ENCODE measurements around the gene MFNG.
"Not testable (repeated sequence)": the region's sequence is repeated elsewhere in the genome, so short reads cannot be mapped to it uniquely, and the experiment has no call there.

Gene MFNG

DNA sequence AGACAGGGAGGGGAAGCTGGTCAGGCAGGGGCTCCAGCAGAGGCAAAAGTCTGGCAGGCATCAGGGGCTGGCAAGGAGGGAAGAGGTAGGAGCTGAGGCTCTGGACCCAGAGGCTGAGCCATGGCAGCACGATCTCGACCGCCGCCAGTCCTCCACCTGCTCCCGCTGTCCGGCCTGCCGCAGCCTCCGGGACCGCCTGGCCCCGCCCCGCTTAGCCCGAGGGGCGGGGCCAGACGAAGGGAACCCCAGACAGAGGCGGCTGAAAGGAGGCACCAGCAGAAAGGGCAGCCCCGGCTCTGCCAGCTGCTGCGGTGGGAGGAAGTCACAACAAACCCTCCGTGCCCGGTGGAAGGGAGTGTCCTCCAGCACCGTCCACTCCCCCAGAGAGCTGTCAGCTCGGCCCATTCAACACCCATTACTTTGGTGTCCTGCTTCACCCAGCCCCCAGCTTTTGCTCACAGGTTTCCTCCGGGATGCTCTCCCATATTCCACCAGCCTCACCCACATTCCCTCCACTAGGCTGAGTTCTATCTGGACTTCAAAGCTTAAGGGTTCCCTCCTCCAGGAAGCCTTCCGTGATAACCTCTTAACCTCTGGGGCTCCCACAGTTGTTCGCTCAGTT, at the start of gene MFNG:
Gene MFNG (minus strand): TSS at position 161 of the 622 bp plus-strand sequence. CDS start 207 bp downstream, outside the sequence.
- peak; percentile 84 for DNase-seq

DNA sequence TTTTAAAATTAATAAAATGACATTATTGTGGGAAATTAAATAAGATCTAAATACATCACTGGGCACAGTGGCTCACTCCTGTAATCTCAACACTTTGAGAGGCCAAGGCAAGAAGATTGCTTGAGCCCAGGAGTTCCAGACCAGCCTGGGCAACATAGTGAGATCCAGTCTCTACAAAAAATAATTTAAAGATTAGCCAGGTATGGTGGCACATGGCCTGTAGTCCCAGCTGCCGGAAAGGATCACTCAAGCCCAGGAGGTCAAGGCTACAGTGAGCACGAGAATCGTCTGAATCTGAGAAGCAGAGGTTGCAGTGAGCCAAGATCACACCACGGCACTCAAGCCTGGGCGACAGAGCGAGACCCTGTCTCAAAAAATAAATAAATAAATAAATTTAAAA, 49.0 kb upstream of the MFNG start:
- no peak for DNase-seq

- DNase-seq = no peak
These were observed 48.3 kb upstream of the MFNG start for GRCh38 chr22:37534445-37534844.

GRCh38 chr22:37533995-37534394, 47.8 kb upstream of the MFNG start:
- no peak for DNase-seq

DNA sequence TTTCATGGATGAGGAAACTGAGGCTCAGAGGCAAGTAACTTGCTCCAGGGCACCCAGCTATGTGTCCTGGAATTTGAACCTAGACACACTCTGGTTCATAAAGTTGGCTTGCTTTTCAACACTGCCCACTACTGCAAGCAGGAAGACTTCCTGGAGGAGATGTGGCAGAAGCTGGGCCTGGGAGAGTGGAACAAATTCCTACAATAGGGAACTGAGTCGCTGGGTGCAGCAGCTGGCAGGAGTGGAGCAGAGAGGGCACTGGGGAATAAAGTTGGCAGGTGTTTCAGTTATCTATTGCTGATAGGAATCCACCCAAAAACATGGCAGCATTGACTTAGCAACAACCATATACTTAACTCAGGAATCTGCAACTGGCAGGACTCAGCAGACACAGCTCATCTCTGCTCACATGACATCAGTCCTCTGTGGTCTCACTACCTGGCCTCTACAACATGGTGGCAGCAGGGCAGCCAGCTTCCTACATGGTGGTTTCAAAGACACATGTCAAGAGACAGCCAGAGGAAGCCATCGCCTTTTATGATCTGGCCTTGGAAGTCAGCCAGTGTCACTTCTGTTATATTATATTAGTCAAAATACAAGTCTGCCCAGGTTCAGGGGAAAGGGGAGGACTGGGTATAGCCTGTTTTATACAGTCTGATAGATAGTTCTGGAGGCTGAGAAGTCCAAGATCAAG, 43.6 kb upstream of the MFNG start:
- no peak for DNase-seq

- not testable (repeated sequence) for DNase-seq
These were observed 41.8 kb upstream of the MFNG start for GRCh38 chr22:37527952-37528351.

DNA sequence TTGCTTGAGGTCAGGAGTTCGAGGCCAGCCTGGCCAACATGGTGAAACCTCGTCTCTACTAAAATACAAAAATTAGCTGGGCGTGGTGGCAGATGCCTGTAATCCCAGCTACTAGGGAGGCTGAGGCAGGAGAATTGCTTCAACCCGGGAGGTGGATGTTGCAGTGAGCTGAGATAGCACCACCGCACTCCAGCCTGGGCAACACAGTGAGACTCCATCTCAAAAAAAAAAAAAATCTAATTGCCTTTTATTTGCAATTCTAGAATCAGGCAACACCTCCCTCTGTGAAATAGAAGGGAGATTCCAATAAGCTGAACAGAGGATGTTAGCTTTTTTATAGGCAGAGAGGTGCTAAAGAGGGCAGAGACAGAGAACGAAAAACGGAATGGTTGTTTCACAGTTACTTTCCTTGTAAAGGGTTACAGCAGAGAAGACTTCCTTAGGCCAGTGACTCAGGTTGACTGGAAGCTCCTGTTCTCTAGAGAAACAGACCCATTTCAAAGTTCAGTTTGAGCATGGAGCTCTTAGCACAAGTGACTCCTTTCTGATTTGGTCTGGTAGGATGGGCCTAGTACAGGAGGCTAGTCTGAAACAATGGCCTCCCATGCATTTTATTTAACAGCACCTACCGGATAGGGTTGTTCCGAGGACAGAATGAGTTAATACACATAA, 41.0 kb upstream of the MFNG start:
- not testable (repeated sequence) for DNase-seq

GRCh38 chr22:37526376-37526775, 40.2 kb upstream of the MFNG start:
- DNase-seq = no peak

GRCh38 chr22:37525746-37526350, 39.7 kb upstream of the MFNG start:
- no peak for DNase-seq

GRCh38 chr22:37525073-37525745, 39.0 kb upstream of the MFNG start:
- DNase-seq = no peak

- DNase-seq = no peak
These were observed 36.3 kb upstream of the MFNG start for GRCh38 chr22:37522482-37522881.

DNA sequence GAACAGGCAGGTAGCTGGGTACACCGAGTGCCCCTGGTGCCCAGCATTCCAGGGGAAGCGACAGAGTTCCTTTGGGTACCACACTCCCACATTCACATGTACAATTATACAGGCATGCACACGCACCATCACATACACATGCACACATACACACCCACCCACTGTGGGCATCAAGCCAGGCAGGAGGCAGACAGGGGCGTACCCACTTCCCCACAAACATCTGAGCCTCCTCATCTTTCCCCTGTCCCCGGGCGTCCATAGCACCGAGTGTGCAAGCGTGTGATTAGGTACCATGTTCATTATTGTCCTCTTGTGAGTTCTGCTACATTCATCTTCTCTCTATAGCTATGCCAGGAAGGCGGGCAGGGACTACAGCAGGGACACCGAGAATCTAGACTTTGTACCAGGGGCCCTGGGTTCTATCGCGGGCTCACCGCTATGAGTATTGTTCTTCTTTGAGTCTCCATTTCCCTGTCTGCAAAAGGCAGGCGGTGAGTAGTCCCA, 35.1 kb upstream of the MFNG start:
- no peak for DNase-seq

DNA sequence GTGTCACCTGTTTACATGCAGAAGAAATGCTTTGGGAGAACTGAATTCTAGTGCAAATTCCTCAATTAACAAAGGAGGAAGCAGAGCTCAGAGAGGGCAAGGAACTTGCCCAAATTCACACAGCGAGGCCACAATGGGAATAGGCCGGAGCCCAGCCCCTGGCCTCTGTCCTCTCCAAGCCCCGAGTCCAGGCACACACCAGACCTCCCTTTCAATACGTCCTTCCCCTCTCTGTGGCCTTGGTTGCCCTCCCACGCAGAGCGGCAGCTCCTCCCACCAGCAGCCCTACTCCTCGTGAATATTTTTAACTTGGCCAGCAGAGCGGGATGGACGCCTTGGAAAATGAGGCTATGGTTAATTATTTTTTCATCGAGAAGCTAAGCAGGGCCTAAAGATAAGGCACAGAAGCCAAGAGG, 34.6 kb upstream of the MFNG start:
- DNase-seq = no peak

GRCh38 chr22:37519268-37520195, 33.3 kb upstream of the MFNG start, which contains the start of gene CARD10:
Gene CARD10, minus strand, starts transcription at chr22:37519415. Its CDS starts 215 bp downstream, at chr22:37519200.
- peak; percentile 29 for DNase-seq

GRCh38 chr22:37518509-37519267, 32.5 kb upstream of the MFNG start:
- DNase-seq = no peak

DNA sequence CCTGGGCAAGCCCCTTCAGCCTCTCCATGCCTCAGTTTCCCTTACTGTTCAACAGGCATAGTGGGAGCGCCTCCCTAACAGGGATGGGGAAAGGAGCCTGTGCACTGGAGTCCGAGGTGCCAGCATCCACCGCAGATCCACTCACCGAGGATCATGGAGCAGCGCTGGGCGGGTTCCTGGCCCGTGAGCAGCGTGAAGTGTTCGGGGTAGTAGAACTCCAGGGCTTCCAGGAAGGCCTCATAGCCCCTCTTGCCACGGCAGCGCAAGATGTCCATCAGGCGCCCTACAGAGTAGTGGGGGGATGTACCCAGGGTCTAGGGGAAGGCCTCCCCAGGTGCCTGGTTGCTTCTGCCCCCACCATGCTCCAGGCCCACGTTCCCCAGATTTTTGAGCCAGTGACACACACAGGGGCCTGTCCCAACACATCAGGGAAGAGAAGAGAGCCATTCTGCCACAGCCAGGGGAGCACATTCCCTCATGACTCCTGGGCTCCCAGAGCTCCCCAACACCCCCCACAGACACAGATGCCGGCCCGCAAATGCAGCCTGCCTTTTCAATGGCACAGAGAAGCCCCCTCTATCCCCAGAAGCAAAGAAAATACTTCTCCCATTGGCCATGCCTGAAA, 31.8 kb upstream of the MFNG start:
- DNase-seq = no peak

GRCh38 chr22:37516456-37516855, 30.3 kb upstream of the MFNG start:
- DNase-seq = no peak

DNA sequence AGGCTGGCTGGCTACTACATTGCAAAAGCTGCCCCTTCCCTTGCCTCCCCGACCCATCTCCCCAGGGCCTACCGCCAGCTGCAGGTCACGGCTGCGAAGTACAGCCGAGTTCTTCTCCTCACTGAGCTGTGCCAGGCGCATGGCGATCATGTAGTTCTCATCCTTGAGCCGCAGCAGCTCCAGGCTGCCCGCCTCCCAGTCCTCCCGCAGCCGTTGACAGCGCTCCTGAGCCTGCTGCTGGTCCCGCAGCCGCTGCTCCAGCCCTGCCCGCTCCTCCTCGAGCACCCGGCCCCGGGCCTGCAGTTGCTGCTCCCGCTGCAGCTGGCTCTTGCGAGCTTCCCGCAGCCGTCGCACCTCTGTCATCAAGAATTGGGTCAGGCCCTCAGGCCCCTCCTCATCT, 29.7 kb upstream of the MFNG start:
- no peak for DNase-seq

GRCh38 chr22:37514526-37515051, 28.4 kb upstream of the MFNG start:
- no peak for DNase-seq
